ENCODE measurements around the gene PGAP2. TPM values are rescaled to one million over a fixed set of nuclear protein-coding genes. Genes with fewer than 3 reads are reported as not detected.
"Not testable (repeated sequence)": the region's sequence is repeated elsewhere in the genome, so short reads cannot be mapped to it uniquely, and the experiment has no call there.

Gene PGAP2
- total RNA-seq, 2 experiments from 2014 or later: 23.8 to 25.7 TPM

GRCh38 chr11:3808861-3809623 lies 682 bp downstream of the PGAP2 start:
- Mint-ChIP-seq H3K9me3 (ENCODE audit: insufficient read depth) (no peaks in the 10 kb centered on the region), H3K4me1 (ENCODE audit: low read depth) (peaks cover 20% of the 10 kb centered on the region), H3K36me3 (ENCODE audit: low read depth) (no peaks in the 10 kb centered on the region), H3K4me3 (peak overlapping the region; percentile 93), H3K27ac (peak overlapping the region; percentile 50), H3K27me3 (ENCODE audit: low read depth) (no peaks in the 10 kb centered on the region)
- DNase-seq (peak; percentile 72), ATAC-seq (peak; percentile 80)
- ChIA-PET CTCF (interaction anchor here (0.7 to 5.8 kb wide), 44 partner anchors 10 to 289 kb away, joined by 3 to 87 read pairs (median 6); partner anchors contain the start of genes NUP98, RHOG and STIM1), POLR2A (interaction anchor here (1.1 to 3.5 kb wide), 5 partner anchors 12 to 264 kb away, joined by 4 to 30 read pairs (median 4); partner anchors contain the start of genes NUP98 and RHOG)

GRCh38 chr11:3809624-3809928 lies 1.2 kb downstream of the PGAP2 start:
- Mint-ChIP-seq H3K36me3 (ENCODE audit: low read depth) (no peaks in the 10 kb centered on the region), H3K27ac (no peak overlapping the region), H3K4me1 (ENCODE audit: low read depth) (peaks cover 18% of the 10 kb centered on the region), H3K4me3 (no peak overlapping the region), H3K9me3 (ENCODE audit: insufficient read depth) (no peaks in the 10 kb centered on the region), H3K27me3 (ENCODE audit: low read depth) (no peaks in the 10 kb centered on the region)
- CTCF ChIA-PET: interaction anchor here (0.9 to 5.8 kb wide), 30 partner anchors 9 to 263 kb away, joined by 3 to 87 read pairs (median 10); partner anchors contain the start of genes NUP98 and RHOG
- POLR2A ChIA-PET: interaction anchor here (1.1 to 3.5 kb wide), 4 partner anchors 12 to 263 kb away, joined by 4 to 30 read pairs (median 9); partner anchors contain the start of genes NUP98 and RHOG
- no peak for DNase-seq
- ATAC-seq: no peak

- Mint-ChIP-seq H3K27me3 (ENCODE audit: low read depth) (no peaks in the 10 kb centered on the region), H3K4me1 (ENCODE audit: low read depth) (peaks cover 16% of the 10 kb centered on the region), H3K27ac (no peak overlapping the region), H3K36me3 (ENCODE audit: low read depth) (no peaks in the 10 kb centered on the region), H3K9me3 (ENCODE audit: insufficient read depth) (no peaks in the 10 kb centered on the region), H3K4me3 (no peak overlapping the region)
- ATAC-seq (no peak), DNase-seq (no peak)
- ChIA-PET POLR2A (interaction anchor here (0.6 to 3.1 kb wide), 3 partner anchors 27 to 330 kb away, joined by 3 to 14 read pairs (median 4); partner anchors contain the start of gene RHOG), CTCF (interaction anchor here (0.6 to 5.8 kb wide), 9 partner anchors 8 to 262 kb away, joined by 3 to 74 read pairs (median 12); partner anchors contain the start of genes NUP98 and RHOG)
Measured at GRCh38 chr11:3810446-3810845, 2.1 kb downstream of the PGAP2 start.

GRCh38 chr11:3810951-3811350 lies 2.6 kb downstream of the PGAP2 start:
- H3K27ac Mint-ChIP-seq: peak overlapping the region; percentile 23
- POLR2A ChIA-PET: interaction anchor here (0.6 to 3.1 kb wide), 3 partner anchors 28 to 330 kb away, joined by 3 to 14 read pairs (median 4); partner anchors contain the start of gene RHOG
- CTCF ChIA-PET: interaction anchor here (3.9 to 5.8 kb wide), 4 partner anchors 8 to 261 kb away, joined by 22 to 74 read pairs (median 45); partner anchors contain the start of genes NUP98 and RHOG

GRCh38 chr11:3814832-3815231 lies 6.5 kb downstream of the PGAP2 start:
- H3K4me1 Mint-ChIP-seq (ENCODE audit: low read depth); H3K27ac Mint-ChIP-seq; POLR2A ChIA-PET; H3K4me3 Mint-ChIP-seq; H3K27me3 Mint-ChIP-seq (ENCODE audit: low read depth); H3K9me3 Mint-ChIP-seq (ENCODE audit: insufficient read depth); DNase-seq; H3K36me3 Mint-ChIP-seq (ENCODE audit: low read depth); ATAC-seq: not testable (repeated sequence)
- CTCF ChIA-PET: interaction anchor here (1.6 to 2.0 kb wide), 2 partner anchors 10 to 40 kb away, joined by 6 to 8 read pairs; no protein-coding TSS in a partner anchor

More at GRCh38 chr11:3810951-3811350, 2.6 kb downstream of the PGAP2 start:
- H3K27me3 Mint-ChIP-seq (ENCODE audit: low read depth): no peaks in the 10 kb centered on the region
- peaks cover 16% of the 10 kb centered on the region for H3K4me1 Mint-ChIP-seq (ENCODE audit: low read depth)
- H3K36me3 Mint-ChIP-seq (ENCODE audit: low read depth): no peaks in the 10 kb centered on the region
- H3K4me3 Mint-ChIP-seq: no peak overlapping the region
- DNase-seq: no peak
- no peaks in the 10 kb centered on the region for H3K9me3 Mint-ChIP-seq (ENCODE audit: insufficient read depth)
- ATAC-seq: no peak

GRCh38 chr11:3815845-3816244 lies 7.5 kb downstream of the PGAP2 start:
- Mint-ChIP-seq H3K27me3 (ENCODE audit: low read depth) (no peaks in the 10 kb centered on the region), H3K9me3 (ENCODE audit: insufficient read depth) (no peaks in the 10 kb centered on the region), H3K36me3 (ENCODE audit: low read depth) (peaks cover 4% of the 10 kb centered on the region), H3K27ac (peak overlapping the region; percentile 1), H3K4me3 (no peak overlapping the region), H3K4me1 (ENCODE audit: low read depth) (peaks cover 3% of the 10 kb centered on the region)
- CTCF ChIA-PET: interaction anchor here (1.0 to 6.6 kb wide), 5 partner anchors 7 to 38 kb away, joined by 3 to 42 read pairs (median 4); partner anchors contain the start of gene PGAP2
- no peak for ATAC-seq
- POLR2A ChIA-PET: no interaction called here
- no peak for DNase-seq

- Mint-ChIP-seq H3K4me3 (no peak overlapping the region), H3K4me1 (ENCODE audit: low read depth) (peaks cover 3% of the 10 kb centered on the region), H3K27ac (no peak overlapping the region), H3K27me3 (ENCODE audit: low read depth) (no peaks in the 10 kb centered on the region), H3K36me3 (ENCODE audit: low read depth) (peaks cover 4% of the 10 kb centered on the region), H3K9me3 (ENCODE audit: insufficient read depth) (no peaks in the 10 kb centered on the region)
- DNase-seq (no peak), ATAC-seq (no peak)
- ChIA-PET POLR2A (interaction anchor here (0.6 kb wide), 1 partner anchor 44 kb away, joined by 3 read pairs; no protein-coding TSS in a partner anchor), CTCF (interaction anchor here (1.0 to 6.6 kb wide), 5 partner anchors 8 to 37 kb away, joined by 3 to 42 read pairs (median 4); partner anchors contain the start of gene PGAP2)
Measured at GRCh38 chr11:3816673-3817072, 8.3 kb downstream of the PGAP2 start.

GRCh38 chr11:3817181-3817800 lies 8.9 kb downstream of the PGAP2 start:
- Mint-ChIP-seq H3K9me3 (ENCODE audit: insufficient read depth) (no peaks in the 10 kb centered on the region), H3K36me3 (ENCODE audit: low read depth) (peaks cover 4% of the 10 kb centered on the region), H3K4me1 (ENCODE audit: low read depth) (peaks cover 3% of the 10 kb centered on the region), H3K27me3 (ENCODE audit: low read depth) (no peaks in the 10 kb centered on the region), H3K27ac (peak overlapping the region; percentile 46), H3K4me3 (no peak overlapping the region)
- ATAC-seq: no peak
- ChIA-PET POLR2A (interaction anchor here (0.6 kb wide), 1 partner anchor 44 kb away, joined by 3 read pairs; no protein-coding TSS in a partner anchor), CTCF (interaction anchor here (1.5 to 6.6 kb wide), 3 partner anchors 8 to 37 kb away, joined by 4 to 42 read pairs (median 7); partner anchors contain the start of gene PGAP2)
- no peak for DNase-seq

- H3K27me3 Mint-ChIP-seq (ENCODE audit: low read depth): no peaks in the 10 kb centered on the region
- CTCF ChIA-PET: interaction anchor here (0.6 to 6.6 kb wide), 5 partner anchors 12 to 252 kb away, joined by 3 to 42 read pairs (median 11); partner anchors contain the start of genes PGAP2, RHOG and STIM1
- POLR2A ChIA-PET: interaction anchor here (1.2 kb wide), 1 partner anchor 19 kb away, joined by 8 read pairs; no protein-coding TSS in a partner anchor
- H3K9me3 Mint-ChIP-seq (ENCODE audit: insufficient read depth): no peaks in the 10 kb centered on the region
- peaks cover 27% of the 10 kb centered on the region for H3K4me1 Mint-ChIP-seq (ENCODE audit: low read depth)
- ATAC-seq (no peak), DNase-seq (no peak)
- H3K36me3 Mint-ChIP-seq (ENCODE audit: low read depth): peaks cover 30% of the 10 kb centered on the region
- no peak overlapping the region for H3K27ac Mint-ChIP-seq
- no peak overlapping the region for H3K4me3 Mint-ChIP-seq
Measured at GRCh38 chr11:3820971-3821370, 12.6 kb downstream of the PGAP2 start.

- ATAC-seq (no peak), DNase-seq (no peak)
- Mint-ChIP-seq H3K4me3 (no peak overlapping the region), H3K36me3 (ENCODE audit: low read depth) (peaks cover 40% of the 10 kb centered on the region), H3K4me1 (ENCODE audit: low read depth) (peaks cover 37% of the 10 kb centered on the region), H3K27ac (no peak overlapping the region), H3K9me3 (ENCODE audit: insufficient read depth) (no peaks in the 10 kb centered on the region), H3K27me3 (ENCODE audit: low read depth) (no peaks in the 10 kb centered on the region)
- CTCF ChIA-PET: interaction anchor here (0.7 to 2.1 kb wide), 3 partner anchors 14 to 27 kb away, joined by 3 to 8 read pairs (median 7); no protein-coding TSS in a partner anchor
- POLR2A ChIA-PET: interaction anchor here (0.6 to 2.0 kb wide), 2 partner anchors 18 to 61 kb away, joined by 3 to 15 read pairs; partner anchors contain the start of gene RHOG
Measured at GRCh38 chr11:3822312-3822711, 14.0 kb downstream of the PGAP2 start.

- H3K4me1 Mint-ChIP-seq (ENCODE audit: low read depth): peaks cover 38% of the 10 kb centered on the region
- no peak overlapping the region for H3K4me3 Mint-ChIP-seq
- DNase-seq: no peak
- H3K36me3 Mint-ChIP-seq (ENCODE audit: low read depth): peaks cover 49% of the 10 kb centered on the region
- no peak for ATAC-seq
- CTCF ChIA-PET: interaction anchor here (0.7 to 2.1 kb wide), 6 partner anchors 13 to 249 kb away, joined by 3 to 8 read pairs (median 4); partner anchors contain the start of genes RHOG and STIM1
- peak overlapping the region; percentile 1 for H3K27ac Mint-ChIP-seq
- POLR2A ChIA-PET: interaction anchor here (2.0 kb wide), 1 partner anchor 17 kb away, joined by 15 read pairs; the partner anchor contains the start of gene RHOG
- no peaks in the 10 kb centered on the region for H3K9me3 Mint-ChIP-seq (ENCODE audit: insufficient read depth)
- no peaks in the 10 kb centered on the region for H3K27me3 Mint-ChIP-seq (ENCODE audit: low read depth)
Measured at GRCh38 chr11:3823303-3823702, 14.9 kb downstream of the PGAP2 start.
